Measurements from ENCODE around the gene CENPT. TPM values are rescaled to one million over a fixed set of nuclear protein-coding genes. Genes with fewer than 3 reads are reported as not detected.

CENPT gene
- total RNA-seq, 1 experiment from 2014 or later: 60.9 TPM

- no peak overlapping the region; the same call in 1 of the 2 replicates for H3K4ac ChIP-seq (ENCODE audit: low read depth, low read length)
- H4K91ac ChIP-seq (ENCODE audit: insufficient read length, low read depth, low read length): no peak overlapping the region
- H3K23ac ChIP-seq (ENCODE audit: insufficient read length, low read depth, low read length): no peak overlapping the region
- peak overlapping the region; percentile 69 for H3K18ac ChIP-seq (ENCODE audit: insufficient read length, low read depth, low read length)
- H2BK20ac ChIP-seq (ENCODE audit: low read depth, low read length, poor library complexity, severe bottlenecking): no peak overlapping the region
- DNase-seq: no peak
- Mint-ChIP-seq H3K9me3 (no peaks in the 10 kb centered on the region), H3K27me3 (ENCODE audit: low read depth) (no peaks in the 10 kb centered on the region), H3K4me3 (peak overlapping the region in 1 of 2 experiments; percentile 21; a peak in 1 of 5 replicates), H3K4me1 (peaks cover 49 to 63% of the 10 kb centered on the region in 2 experiments), H3K36me3 (ENCODE audit: insufficient read depth in 1 of 3, low read depth in 3 of 3) (peaks cover 18 to 29% (median 23%) of the 10 kb centered on the region in 3 experiments), H3K27ac (peak overlapping the region; percentile 88 to 95 (median 93))
- peak overlapping the region; percentile 60 for H3T11ph ChIP-seq (ENCODE audit: low read length)
- H3K23me2 ChIP-seq (ENCODE audit: insufficient read length, low read depth, low read length, poor library complexity, severe bottlenecking): no peaks in the 10 kb centered on the region
- H3K27ac ChIP-seq (ENCODE audit: insufficient read length, low read depth, low read length): no peak overlapping the region
- H3K4me1 ChIP-seq (ENCODE audit: insufficient read depth, low read length): peaks cover 6% of the 10 kb centered on the region; the same call in 1 of the 2 replicates
- H3K56ac ChIP-seq (ENCODE audit: insufficient read length, low read depth, low read length): no peak overlapping the region
- H2BK5ac ChIP-seq (ENCODE audit: insufficient read length, low read length): no peak overlapping the region
- no CpG with 5 or more reads among the region's 4 CpGs for WGBS (ENCODE audit: extremely low coverage, insufficient read length, low lambda C conversion rate)
- H3K9me3 ChIP-seq (ENCODE audit: control insufficient read depth, low read depth, low read length): no peaks in the 10 kb centered on the region
- H2BK120ac ChIP-seq (ENCODE audit: low read depth, low read length, poor library complexity, severe bottlenecking): peak overlapping the region; percentile 30
- no peak overlapping the region for H4K5ac ChIP-seq (ENCODE audit: insufficient read length, low read depth, low read length)
- H2AK5ac ChIP-seq (ENCODE audit: insufficient read length, low read length): no peak overlapping the region
- no peaks in the 10 kb centered on the region for H3K27me3 ChIP-seq (ENCODE audit: insufficient read depth, low read length)
- H2AFZ ChIP-seq (ENCODE audit: low read length): no peak overlapping the region
- H2BK15ac ChIP-seq (ENCODE audit: low read depth, low read length): no peak overlapping the region
- peak overlapping the region; percentile 37; the same call in 1 of the 2 replicates for H3K14ac ChIP-seq (ENCODE audit: insufficient read depth, low read length)
- peaks cover 3% of the 10 kb centered on the region for H4K20me1 ChIP-seq (ENCODE audit: control insufficient read depth, insufficient read depth, insufficient read length)
- H3K79me1 ChIP-seq (ENCODE audit: insufficient read depth, low read depth, low read length, poor library complexity, severe bottlenecking): peaks cover 5% of the 10 kb centered on the region
- peaks cover 45% of the 10 kb centered on the region; the same call in 1 of the 2 replicates for H3K79me2 ChIP-seq (ENCODE audit: insufficient read depth, low read length)
- H3K4me2 ChIP-seq (ENCODE audit: insufficient read depth, insufficient read length, low read length): no peak overlapping the region
- H4K8ac ChIP-seq (replicated peaks; ENCODE audit: insufficient read length, low read depth, low read length): no peak overlapping the region
- no peak overlapping the region for H3K9ac ChIP-seq (ENCODE audit: extremely low read depth, insufficient read length, low read length)
- H2BK12ac ChIP-seq (ENCODE audit: insufficient read length, low read depth, low read length): no peak overlapping the region
- TF ChIP-seq CTCF (conservative IDR thresholded peaks at IDR 0.05): no peak
Observed at GRCh38 chr16:67858500-67858899, 11.0 kb upstream of the CENPT start.
